Activated T-helper 1 cell treated with anti-CD3 and anti-CD28 coated beads, Interleukin-12 subunit alpha, Interleukin-12 subunit beta, Interleukin-2, Interleukin-4 antibody, amounts not matched to agents 30 ng/mL and 10 ng/mL and 1 ng/mL, durations not matched to agents 14 hours and 24 hours and 36 hours (primary cell): ENCODE measurements around the gene HLF. TPM values are rescaled to one million over a fixed set of nuclear protein-coding genes. Genes with fewer than 3 reads are reported as not detected.

Source experiments
- DNase-seq: peaks from one replicate; pipeline ENCODE4 v3.0.0; 2021; ENCODE audit warnings: low spot score
- H3K27ac Mint-ChIP-seq: one replicate; pipeline ENCODE4 v1.8.0; 2021; ENCODE audit warnings: mild to moderate bottlenecking, mixed read lengths
- H3K27me3 Mint-ChIP-seq: one replicate; pipeline ENCODE4 v1.8.0; 2022; ENCODE audit warnings: mild to moderate bottlenecking, moderate library complexity, mixed read lengths; ENCODE audit not compliant: insufficient read depth
- H3K36me3 Mint-ChIP-seq: one replicate; pipeline ENCODE4 v1.8.0; 2021; ENCODE audit warnings: low read depth, mixed read lengths
- H3K4me1 Mint-ChIP-seq: one replicate; pipeline ENCODE4 v1.8.0; 2021; ENCODE audit warnings: low read depth, mixed read lengths
- H3K4me3 Mint-ChIP-seq: one replicate; pipeline ENCODE4 v1.8.0; 2021; ENCODE audit warnings: mild to moderate bottlenecking, moderate library complexity, mixed read lengths
- H3K9me3 Mint-ChIP-seq: one replicate; pipeline ENCODE4 v1.8.0; 2021; ENCODE audit warnings: mixed read lengths
- intact Hi-C: fragments of 100-400 bp; cut with micrococcal nuclease; formaldehyde crosslinking; loops from one replicate; pipeline ENCODE4 v1.15.1; 2024
- total RNA-seq: library from RNA; stranded (reverse); gene quantifications from 2 replicates; pipeline ENCODE4 v1.2.3, GENCODE V29; 2022

HLF gene
- total RNA-seq, 1 donor from 2014 or later, result 0.36 TPM

DNA sequence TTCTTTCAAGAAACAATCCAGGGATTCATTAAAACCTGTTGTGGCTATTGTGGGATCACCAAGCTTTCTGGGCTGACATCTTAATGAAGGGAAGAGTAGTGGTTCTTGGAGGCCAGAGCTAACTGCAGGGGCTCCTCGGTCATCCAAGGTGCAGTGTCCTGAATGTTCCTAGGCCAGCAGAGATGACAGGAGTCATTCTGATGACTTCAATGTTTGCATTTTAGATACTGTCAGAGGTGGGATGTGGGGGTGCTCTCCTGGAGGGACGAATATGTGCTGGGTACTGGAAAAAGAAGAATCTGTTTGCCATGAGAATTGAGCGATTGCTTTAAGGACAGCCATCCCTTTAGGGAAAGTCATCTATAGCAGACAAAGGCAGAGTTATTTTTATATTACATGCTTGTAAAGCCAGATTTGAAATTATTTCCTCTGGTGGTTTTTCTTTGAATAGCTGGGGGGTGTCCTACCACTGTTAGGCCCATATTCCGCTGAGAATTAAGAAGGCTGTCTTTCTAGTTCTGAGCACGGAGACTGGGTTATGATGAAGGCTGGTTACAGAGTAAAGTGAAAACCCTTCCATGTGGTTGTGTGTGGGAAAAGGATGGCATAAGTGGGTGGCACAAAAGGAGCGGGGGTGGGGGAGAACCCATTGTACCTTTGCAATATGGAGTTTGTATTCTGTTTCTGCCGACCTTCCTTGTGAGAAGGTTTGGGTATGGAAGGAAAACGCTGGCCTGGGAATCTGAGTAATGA is 7.4 kb downstream of the HLF start:
- no peaks in the 10 kb centered on the region for H3K36me3 Mint-ChIP-seq
- H3K4me1 Mint-ChIP-seq, result no peaks in the 10 kb centered on the region
- no peaks in the 10 kb centered on the region for H3K9me3 Mint-ChIP-seq
- H3K4me3 Mint-ChIP-seq, result no peak overlapping the region
- H3K27ac Mint-ChIP-seq, result no peak overlapping the region
- intact Hi-C loops, result no loop called here
- no peak for DNase-seq
- peaks cover 66% of the 10 kb centered on the region for H3K27me3 Mint-ChIP-seq

GRCh38 chr17:55272711-55273578 is 8.2 kb downstream of the HLF start:
- Mint-ChIP-seq H3K4me3 (no peak overlapping the region), H3K36me3 (no peaks in the 10 kb centered on the region), H3K27ac (no peak overlapping the region), H3K27me3 (peaks cover 58% of the 10 kb centered on the region), H3K4me1 (no peaks in the 10 kb centered on the region), H3K9me3 (no peaks in the 10 kb centered on the region)
- no peak for DNase-seq
- intact Hi-C loops, result no loop called here

- no peak for DNase-seq
- no peaks in the 10 kb centered on the region for H3K36me3 Mint-ChIP-seq
- peaks cover 51% of the 10 kb centered on the region for H3K27me3 Mint-ChIP-seq
- H3K27ac Mint-ChIP-seq, result no peak overlapping the region
- no peaks in the 10 kb centered on the region for H3K9me3 Mint-ChIP-seq
- H3K4me1 Mint-ChIP-seq, result no peaks in the 10 kb centered on the region
- intact Hi-C loops, result no loop called here
- H3K4me3 Mint-ChIP-seq, result no peak overlapping the region
These were observed 9.0 kb downstream of the HLF start for GRCh38 chr17:55273579-55274354.

- DNase-seq, result no peak
- Mint-ChIP-seq H3K27ac (no peak overlapping the region), H3K9me3 (no peaks in the 10 kb centered on the region), H3K36me3 (no peaks in the 10 kb centered on the region), H3K27me3 (peaks cover 42% of the 10 kb centered on the region), H3K4me1 (no peaks in the 10 kb centered on the region), H3K4me3 (no peak overlapping the region)
- intact Hi-C loops, result no loop called here
These were observed 9.8 kb downstream of the HLF start for GRCh38 chr17:55274355-55275255.

DNA sequence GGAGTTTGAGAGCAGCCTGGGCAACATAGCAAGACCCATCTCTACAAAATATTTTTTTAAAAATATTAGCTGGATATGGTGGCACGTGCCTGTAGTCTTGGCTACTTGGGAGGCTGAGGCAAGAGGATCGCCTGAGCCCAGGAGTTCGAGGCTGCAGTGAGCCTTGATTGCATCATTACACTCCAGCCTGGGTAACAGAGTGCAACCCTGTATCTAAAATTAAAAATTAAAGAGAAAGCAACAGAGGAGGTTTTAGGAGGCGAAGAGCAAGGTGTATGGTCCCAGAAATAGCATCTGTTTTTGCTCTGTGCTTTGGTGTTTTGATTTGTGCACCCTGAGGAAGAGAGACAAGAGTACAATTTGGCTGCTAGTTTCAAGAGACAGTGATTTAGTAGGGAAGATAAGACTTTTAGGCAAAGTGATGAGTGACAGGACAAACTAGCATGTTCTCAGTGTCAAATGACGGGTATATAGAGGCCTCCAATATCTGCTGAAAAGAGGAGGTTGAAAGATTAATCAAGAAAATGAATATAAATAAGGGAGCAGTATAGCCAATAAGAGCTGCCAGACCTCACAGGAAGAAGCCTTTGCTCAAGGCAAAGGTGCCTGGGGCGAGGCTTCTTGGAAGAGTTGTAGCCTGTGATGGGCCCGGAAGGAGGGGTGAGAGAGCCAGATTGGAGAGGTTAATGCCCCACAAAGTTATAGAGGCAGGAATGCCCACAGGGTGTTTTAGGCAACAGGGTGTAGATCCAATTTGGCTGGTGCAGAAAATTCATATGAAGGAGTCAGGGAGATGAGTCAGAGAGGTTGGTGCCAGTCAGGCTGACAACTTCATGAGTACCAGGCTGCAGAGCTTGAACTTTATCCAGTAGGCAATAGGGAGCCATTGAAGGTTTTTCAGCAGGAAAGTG is 11.4 kb downstream of the HLF start:
- Mint-ChIP-seq H3K4me1 (no peaks in the 10 kb centered on the region), H3K36me3 (no peaks in the 10 kb centered on the region), H3K4me3 (no peak overlapping the region), H3K27me3 (peaks cover 35% of the 10 kb centered on the region), H3K27ac (no peak overlapping the region), H3K9me3 (no peaks in the 10 kb centered on the region)
- no peak for DNase-seq
- intact Hi-C loops, result no loop called here

DNA sequence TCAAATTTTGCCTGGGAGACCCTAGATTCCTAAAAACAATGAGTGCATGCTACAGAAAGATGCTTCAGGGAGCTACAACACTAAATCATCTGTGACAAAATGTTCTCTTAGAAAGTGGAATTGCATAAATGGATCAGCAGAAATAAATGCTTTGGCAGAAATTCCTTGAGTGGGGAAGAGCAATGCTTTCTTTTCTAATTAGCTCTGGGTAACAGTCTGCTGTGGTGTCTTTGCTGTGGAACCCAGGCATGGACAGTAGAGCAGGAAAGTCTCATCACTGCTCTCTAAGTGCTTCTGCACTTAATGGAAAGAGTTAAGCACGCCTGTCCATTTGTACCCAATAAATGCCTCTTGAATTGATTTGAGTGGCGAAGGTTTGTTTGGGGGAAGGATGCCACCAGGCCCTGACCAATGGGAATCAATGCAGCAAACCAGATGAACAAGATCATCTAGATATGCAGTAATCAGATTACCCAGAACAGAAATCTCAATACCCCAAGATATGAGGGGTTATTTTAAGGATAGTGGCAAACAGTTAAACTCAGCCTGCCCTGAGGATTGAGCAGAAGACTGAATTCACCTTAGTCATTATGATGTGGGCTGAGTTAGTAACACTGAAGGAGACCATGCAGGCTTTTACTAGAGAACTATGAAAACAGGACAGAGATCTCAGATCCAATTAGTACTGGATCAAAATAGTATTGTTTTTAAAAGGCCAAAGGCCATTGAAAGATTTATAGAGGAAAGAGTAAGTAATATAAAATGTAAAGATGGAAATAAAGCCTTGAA is 13.6 kb downstream of the HLF start:
- intact Hi-C loops, result no loop called here
- no peaks in the 10 kb centered on the region for H3K9me3 Mint-ChIP-seq
- no peak overlapping the region for H3K4me3 Mint-ChIP-seq
- peaks cover 28% of the 10 kb centered on the region for H3K27me3 Mint-ChIP-seq
- no peaks in the 10 kb centered on the region for H3K4me1 Mint-ChIP-seq
- no peaks in the 10 kb centered on the region for H3K36me3 Mint-ChIP-seq
- H3K27ac Mint-ChIP-seq, result no peak overlapping the region
- DNase-seq, result no peak

- Mint-ChIP-seq H3K9me3 (no peaks in the 10 kb centered on the region), H3K27me3 (peaks cover 21% of the 10 kb centered on the region), H3K27ac (no peak overlapping the region), H3K4me1 (peaks cover 5% of the 10 kb centered on the region), H3K4me3 (no peak overlapping the region), H3K36me3 (no peaks in the 10 kb centered on the region)
- DNase-seq, result no peak
- intact Hi-C loops, result no loop called here
These were observed 14.4 kb downstream of the HLF start for GRCh38 chr17:55279203-55279602.

DNA sequence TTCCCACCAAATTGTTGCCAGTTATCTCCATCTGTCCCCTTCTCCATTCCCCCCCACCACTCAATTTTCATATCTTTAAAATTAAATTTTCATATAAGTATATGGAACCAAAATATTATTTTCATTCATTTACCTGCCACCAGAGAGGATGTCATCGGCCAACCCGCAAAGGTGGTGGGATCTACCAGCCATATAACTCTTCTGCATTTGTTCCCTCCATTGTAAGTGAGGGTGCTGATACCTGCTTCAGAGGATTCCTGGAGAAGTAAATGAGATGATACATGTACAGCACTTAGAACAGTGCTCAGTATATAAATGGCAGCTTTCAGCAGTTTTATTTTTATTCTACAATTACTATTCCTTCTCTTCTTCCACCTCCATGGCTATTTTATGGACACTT is 15.0 kb downstream of the HLF start:
- Mint-ChIP-seq H3K27me3 (peaks cover 15% of the 10 kb centered on the region), H3K9me3 (peaks cover under 1% of the 10 kb centered on the region), H3K4me1 (peaks cover 11% of the 10 kb centered on the region), H3K36me3 (no peaks in the 10 kb centered on the region), H3K4me3 (no peak overlapping the region), H3K27ac (no peak overlapping the region)
- no peak for DNase-seq
- intact Hi-C loops, result no loop called here

- intact Hi-C loops, result no loop called here
- H3K9me3 Mint-ChIP-seq, result peaks cover 3% of the 10 kb centered on the region
- H3K4me3 Mint-ChIP-seq, result no peak overlapping the region
- H3K27ac Mint-ChIP-seq, result no peak overlapping the region
- H3K36me3 Mint-ChIP-seq, result no peaks in the 10 kb centered on the region
- DNase-seq, result no peak
- H3K27me3 Mint-ChIP-seq, result peaks cover 12% of the 10 kb centered on the region
- H3K4me1 Mint-ChIP-seq, result peaks cover 14% of the 10 kb centered on the region
These were observed 15.5 kb downstream of the HLF start for GRCh38 chr17:55280212-55280611.

- no peak overlapping the region for H3K4me3 Mint-ChIP-seq
- H3K27me3 Mint-ChIP-seq, result peaks cover 9% of the 10 kb centered on the region
- peaks cover 14% of the 10 kb centered on the region for H3K4me1 Mint-ChIP-seq
- peaks cover 3% of the 10 kb centered on the region for H3K9me3 Mint-ChIP-seq
- intact Hi-C loops, result no loop called here
- H3K36me3 Mint-ChIP-seq, result no peaks in the 10 kb centered on the region
- H3K27ac Mint-ChIP-seq, result no peak overlapping the region
- no peak for DNase-seq
These were observed 17.1 kb downstream of the HLF start for GRCh38 chr17:55281649-55282378.
